ENCODE measurements around the gene COL27A1.

The COL27A1 gene

DNA sequence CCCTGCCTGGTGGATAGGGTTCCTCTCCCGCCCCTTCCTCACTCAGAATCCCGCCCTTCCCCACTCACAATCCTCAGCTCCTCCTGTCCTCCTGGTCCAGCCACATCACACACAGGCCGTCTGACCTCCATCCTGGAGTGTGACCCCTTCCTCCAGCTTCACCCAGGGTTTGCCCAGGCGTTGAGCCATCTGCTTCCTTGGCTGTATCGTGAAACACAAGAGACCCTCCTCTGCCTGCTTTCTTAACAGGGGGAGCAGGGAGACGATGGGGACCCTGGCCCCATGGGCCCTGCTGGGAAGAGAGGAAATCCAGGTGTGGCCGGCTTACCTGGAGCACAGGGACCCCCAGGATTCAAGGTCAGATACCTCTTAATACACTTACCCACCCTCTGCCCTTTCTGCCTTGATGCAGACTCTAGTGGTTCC lies 135.2 kb downstream of the COL27A1 start:
- CTCF ChIA-PET, result interaction anchor here (0.5 to 8.5 kb wide), 55 partner anchors 9 to 615 kb away, joined by 3 to 225 read pairs (median 4); partner anchors contain the start of genes AMBP, COL27A1 and KIF12
- peaks cover 0 to 13% of the 10 kb centered on the region in 2 experiments; a peak in 2 of 3 replicates for H3K36me3 ChIP-seq (ENCODE audit: control insufficient read depth in 2 of 2, insufficient read depth in 1 of 2, low read length in 2 of 2)

DNA sequence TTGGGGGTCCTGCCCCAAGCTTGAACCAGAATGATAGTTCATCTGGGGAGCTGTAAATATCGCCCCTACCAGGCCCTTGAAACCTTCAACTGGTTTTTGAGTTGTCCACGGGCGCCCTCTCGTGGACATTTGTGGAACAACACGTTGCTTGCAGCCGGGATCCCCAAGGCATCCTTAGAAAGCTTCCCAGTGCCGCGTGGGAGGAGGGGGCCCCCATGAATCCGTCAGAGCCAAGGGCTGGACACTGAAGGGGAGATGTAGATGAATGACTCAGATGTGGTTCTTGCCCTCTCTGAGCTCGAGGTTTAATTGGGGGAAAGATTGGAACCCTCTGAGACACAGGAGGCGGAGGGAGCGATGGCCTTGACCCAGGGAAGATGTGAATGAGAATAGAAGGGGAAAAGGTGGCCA lies 135.7 kb downstream of the COL27A1 start:
- no peak overlapping the region for H3K27ac ChIP-seq (ENCODE audit: extremely low read depth, low read depth, low read length)
- H3K4me3 ChIP-seq (ENCODE audit: low read depth, low read length), result no peak overlapping the region
- POLR2A ChIA-PET, result interaction anchor here (1.0 to 1.4 kb wide), 3 partner anchors 136 to 183 kb away, joined by 3 to 9 read pairs (median 3); partner anchors contain the start of gene COL27A1
- no peaks in the 10 kb centered on the region for H3K4me1 ChIP-seq (ENCODE audit: control insufficient read depth, insufficient read depth, low read length)
- H3K9me3 ChIP-seq (ENCODE audit: control insufficient read depth, insufficient read depth, low read depth, low read length), result no peaks in the 10 kb centered on the region
- CTCF ChIA-PET, result interaction anchor here (0.5 to 8.5 kb wide), 67 partner anchors 9 to 657 kb away, joined by 3 to 225 read pairs (median 4); partner anchors contain the start of genes AMBP, COL27A1 and KIF12
- peaks cover 0 to 13% of the 10 kb centered on the region in 2 experiments; a peak in 2 of 3 replicates for H3K36me3 ChIP-seq (ENCODE audit: control insufficient read depth in 2 of 2, insufficient read depth in 1 of 2, low read length in 2 of 2)
- TF ChIP-seq, protein P1, sequence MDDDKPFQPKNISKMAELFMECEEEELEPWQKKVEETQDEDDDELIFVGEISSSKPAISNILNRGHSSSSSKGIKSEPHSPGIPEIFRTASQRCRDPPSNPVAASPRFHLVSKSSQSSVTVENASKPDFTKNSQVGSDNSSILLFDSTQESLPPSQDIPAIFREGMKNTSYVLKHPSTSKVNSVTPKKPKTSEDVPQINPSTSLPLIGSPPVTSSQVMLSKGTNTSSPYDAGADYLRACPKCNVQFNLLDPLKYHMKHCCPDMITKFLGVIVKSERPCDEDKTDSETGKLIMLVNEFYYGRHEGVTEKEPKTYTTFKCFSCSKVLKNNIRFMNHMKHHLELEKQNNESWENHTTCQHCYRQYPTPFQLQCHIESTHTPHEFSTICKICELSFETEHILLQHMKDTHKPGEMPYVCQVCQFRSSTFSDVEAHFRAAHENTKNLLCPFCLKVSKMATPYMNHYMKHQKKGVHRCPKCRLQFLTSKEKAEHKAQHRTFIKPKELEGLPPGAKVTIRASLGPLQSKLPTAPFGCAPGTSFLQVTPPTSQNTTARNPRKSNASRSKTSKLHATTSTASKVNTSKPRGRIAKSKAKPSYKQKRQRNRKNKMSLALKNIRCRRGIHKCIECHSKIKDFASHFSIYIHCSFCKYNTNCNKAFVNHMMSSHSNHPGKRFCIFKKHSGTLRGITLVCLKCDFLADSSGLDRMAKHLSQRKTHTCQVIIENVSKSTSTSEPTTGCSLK (tag by site-specific recombination; IDR thresholded peaks at IDR 0.05), result no peak
- TF ChIP-seq ZNF37A (tag by site-specific recombination; IDR thresholded peaks at IDR 0.05), result no peak
- no peak for TF ChIP-seq ZNF514 (tag by site-specific recombination; IDR thresholded peaks at IDR 0.05)
- no peak for TF ChIP-seq ZNF391 (tag by site-specific recombination; IDR thresholded peaks at IDR 0.05; ENCODE audit: borderline replicate concordance, low read depth)
- TF ChIP-seq GLIS1 (tag by site-specific recombination; IDR thresholded peaks at IDR 0.05), result no peak
- no peak for TF ChIP-seq GFI1B (tag by site-specific recombination; IDR thresholded peaks at IDR 0.05)
- TF ChIP-seq, protein P2, sequence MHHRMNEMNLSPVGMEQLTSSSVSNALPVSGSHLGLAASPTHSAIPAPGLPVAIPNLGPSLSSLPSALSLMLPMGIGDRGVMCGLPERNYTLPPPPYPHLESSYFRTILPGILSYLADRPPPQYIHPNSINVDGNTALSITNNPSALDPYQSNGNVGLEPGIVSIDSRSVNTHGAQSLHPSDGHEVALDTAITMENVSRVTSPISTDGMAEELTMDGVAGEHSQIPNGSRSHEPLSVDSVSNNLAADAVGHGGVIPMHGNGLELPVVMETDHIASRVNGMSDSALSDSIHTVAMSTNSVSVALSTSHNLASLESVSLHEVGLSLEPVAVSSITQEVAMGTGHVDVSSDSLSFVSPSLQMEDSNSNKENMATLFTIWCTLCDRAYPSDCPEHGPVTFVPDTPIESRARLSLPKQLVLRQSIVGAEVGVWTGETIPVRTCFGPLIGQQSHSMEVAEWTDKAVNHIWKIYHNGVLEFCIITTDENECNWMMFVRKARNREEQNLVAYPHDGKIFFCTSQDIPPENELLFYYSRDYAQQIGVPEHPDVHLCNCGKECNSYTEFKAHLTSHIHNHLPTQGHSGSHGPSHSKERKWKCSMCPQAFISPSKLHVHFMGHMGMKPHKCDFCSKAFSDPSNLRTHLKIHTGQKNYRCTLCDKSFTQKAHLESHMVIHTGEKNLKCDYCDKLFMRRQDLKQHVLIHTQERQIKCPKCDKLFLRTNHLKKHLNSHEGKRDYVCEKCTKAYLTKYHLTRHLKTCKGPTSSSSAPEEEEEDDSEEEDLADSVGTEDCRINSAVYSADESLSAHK (tag by site-specific recombination; IDR thresholded peaks at IDR 0.05), result peak; percentile 53; the same call in 1 of the 2 replicates
- peak; percentile 72 for TF ChIP-seq ZNF654 (tag by site-specific recombination; IDR thresholded peaks at IDR 0.05; ENCODE audit: low read depth)
- no peak for TF ChIP-seq HOXD13 (CRISPR knock-in tag; IDR thresholded peaks at IDR 0.05; ENCODE audit: borderline replicate concordance)
- TF ChIP-seq ZNF112 (tag by site-specific recombination; IDR thresholded peaks at IDR 0.05), result no peak
- no peak for TF ChIP-seq ZNF133 (tag by site-specific recombination; IDR thresholded peaks at IDR 0.05)
- TF ChIP-seq ZNF658 (tag by site-specific recombination; IDR thresholded peaks at IDR 0.05), result no peak
- no peak for TF ChIP-seq ZNF223 (tag by site-specific recombination; IDR thresholded peaks at IDR 0.05)
- TF ChIP-seq ZNF174 (tag by site-specific recombination; IDR thresholded peaks at IDR 0.05), result no peak
- no peak for TF ChIP-seq ZNF660 (tag by site-specific recombination; IDR thresholded peaks at IDR 0.05)
- 0 out of 2 replicates have a peak, but pooled peaks have one; percentile 21 for TF ChIP-seq EGR2 (tag by site-specific recombination; IDR thresholded peaks at IDR 0.05; ENCODE audit: low read depth)
- no peak for TF ChIP-seq HOXC10 (CRISPR knock-in tag; IDR thresholded peaks at IDR 0.05)
- no peak for TF ChIP-seq BCL11B (tag by site-specific recombination; IDR thresholded peaks at IDR 0.05; ENCODE audit: low read depth)
- no peak for TF ChIP-seq ZNF785 (tag by site-specific recombination; IDR thresholded peaks at IDR 0.05)
- TF ChIP-seq, protein P3, sequence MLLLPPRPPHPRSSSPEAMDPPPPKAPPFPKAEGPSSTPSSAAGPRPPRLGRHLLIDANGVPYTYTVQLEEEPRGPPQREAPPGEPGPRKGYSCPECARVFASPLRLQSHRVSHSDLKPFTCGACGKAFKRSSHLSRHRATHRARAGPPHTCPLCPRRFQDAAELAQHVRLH (tag by site-specific recombination; IDR thresholded peaks at IDR 0.05), result no peak
- no peak for TF ChIP-seq ZNF791 (tag by site-specific recombination; IDR thresholded peaks at IDR 0.05)

More for the DNA sequence above, 135.2 kb downstream of the COL27A1 start:
- Histone ChIP-seq H3K9me3 (ENCODE audit: control insufficient read depth, insufficient read depth, low read depth, low read length) (no peaks in the 10 kb centered on the region), H3K27ac (ENCODE audit: extremely low read depth, low read depth, low read length) (no peak overlapping the region), H3K4me3 (ENCODE audit: low read depth, low read length) (no peak overlapping the region), H3K4me1 (ENCODE audit: control insufficient read depth, insufficient read depth, low read length) (no peaks in the 10 kb centered on the region)
- TF ChIP-seq KLF8 (tag by site-specific recombination; IDR thresholded peaks at IDR 0.05), result no peak
- TF ChIP-seq, protein P4, sequence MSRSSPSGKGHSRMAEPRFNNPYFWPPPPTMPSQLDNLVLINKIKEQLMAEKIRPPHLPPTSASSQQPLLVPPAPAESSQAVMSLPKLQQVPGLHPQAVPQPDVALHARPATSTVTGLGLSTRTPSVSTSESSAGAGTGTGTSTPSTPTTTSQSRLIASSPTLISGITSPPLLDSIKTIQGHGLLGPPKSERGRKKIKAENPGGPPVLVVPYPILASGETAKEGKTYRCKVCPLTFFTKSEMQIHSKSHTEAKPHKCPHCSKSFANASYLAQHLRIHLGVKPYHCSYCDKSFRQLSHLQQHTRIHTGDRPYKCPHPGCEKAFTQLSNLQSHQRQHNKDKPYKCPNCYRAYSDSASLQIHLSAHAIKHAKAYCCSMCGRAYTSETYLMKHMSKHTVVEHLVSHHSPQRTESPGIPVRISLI (tag by site-specific recombination; IDR thresholded peaks at IDR 0.05), result no peak
- TF ChIP-seq MEIS1 (CRISPR knock-in tag; IDR thresholded peaks at IDR 0.05; ENCODE audit: borderline replicate concordance), result no peak
- TF ChIP-seq, protein P5, sequence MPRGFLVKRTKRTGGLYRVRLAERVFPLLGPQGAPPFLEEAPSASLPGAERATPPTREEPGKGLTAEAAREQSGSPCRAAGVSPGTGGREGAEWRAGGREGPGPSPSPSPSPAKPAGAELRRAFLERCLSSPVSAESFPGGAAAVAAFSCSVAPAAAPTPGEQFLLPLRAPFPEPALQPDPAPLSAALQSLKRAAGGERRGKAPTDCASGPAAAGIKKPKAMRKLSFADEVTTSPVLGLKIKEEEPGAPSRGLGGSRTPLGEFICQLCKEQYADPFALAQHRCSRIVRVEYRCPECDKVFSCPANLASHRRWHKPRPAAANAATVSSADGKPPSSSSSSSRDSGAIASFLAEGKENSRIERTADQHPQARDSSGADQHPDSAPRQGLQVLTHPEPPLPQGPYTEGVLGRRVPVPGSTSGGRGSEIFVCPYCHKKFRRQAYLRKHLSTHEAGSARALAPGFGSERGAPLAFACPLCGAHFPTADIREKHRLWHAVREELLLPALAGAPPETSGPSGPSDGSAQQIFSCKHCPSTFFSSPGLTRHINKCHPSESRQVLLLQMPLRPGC (tag by site-specific recombination; IDR thresholded peaks at IDR 0.05), result no peak
- TF ChIP-seq MZF1 (tag by site-specific recombination; IDR thresholded peaks at IDR 0.05; ENCODE audit: borderline replicate concordance), result no peak
- no peak for TF ChIP-seq ZNF202 (tag by site-specific recombination; IDR thresholded peaks at IDR 0.05; ENCODE audit: borderline replicate concordance)
- TF ChIP-seq ZEB2 (tag by site-specific recombination; IDR thresholded peaks at IDR 0.05), result no peak
- POLR2A ChIA-PET, result interaction anchor here (0.6 to 1.4 kb wide), 3 partner anchors 135 to 450 kb away, joined by 3 to 9 read pairs (median 3); partner anchors contain the start of gene COL27A1

All from HEK293 (cell line).